Choroid plexus epithelial cell (primary cell): Measurements from ENCODE around the gene ZBTB21.

Experiments
- DNase-seq: peaks from one replicate; pipeline ENCODE4 v3.0.0-alpha.2; 2010; ENCODE audit warnings: low read depth
- H3K4me3 ChIP-seq: 2 replicates; pipeline ENCODE4 v1.5.1; 2011; ENCODE audit warnings: low read depth, mild to moderate bottlenecking, control low read depth, low read length, moderate library complexity
- TF ChIP-seq, protein P1 (sequence below): conservative IDR thresholded peaks from 2 replicates; pipeline ENCODE4 v1.5.1; 2011; ENCODE audit warnings: low read depth, mild to moderate bottlenecking, control low read depth, inconsistent platforms, low read length, moderate library complexity

ZBTB21 gene

DNA sequence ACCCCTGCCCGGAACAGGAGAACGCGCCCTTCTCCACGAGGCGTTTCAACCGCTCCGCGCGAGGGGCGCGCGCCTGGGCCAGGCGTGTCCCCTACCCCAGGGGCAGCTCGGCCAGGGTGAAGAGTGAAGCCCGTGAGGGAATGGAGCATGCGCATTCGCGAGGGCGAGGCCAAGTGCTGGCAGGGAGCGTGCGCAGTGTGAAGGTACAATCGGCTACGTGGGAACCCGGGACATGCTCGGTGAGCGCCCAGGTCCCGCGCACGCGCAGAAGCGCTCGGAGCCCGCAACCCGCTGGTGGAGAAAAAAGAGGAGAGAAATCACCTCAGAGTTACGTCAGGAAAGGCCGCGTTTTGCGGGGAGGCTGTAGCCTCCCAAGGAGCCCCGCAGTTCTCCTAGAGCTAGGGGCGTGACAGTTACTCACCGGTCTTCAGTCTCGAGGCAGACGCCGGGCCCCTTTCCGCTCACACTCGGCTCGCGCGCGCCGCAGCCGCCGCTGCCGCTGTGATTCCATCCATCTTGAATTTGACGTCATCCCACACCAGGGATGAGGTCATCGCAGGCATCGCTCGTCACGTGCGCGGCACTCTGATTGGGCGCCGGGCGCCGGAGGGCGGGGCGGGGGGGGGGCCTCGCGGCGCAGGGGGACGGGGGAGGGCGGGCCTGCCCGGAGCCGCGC is at the start of gene ZBTB21:
TSS of gene ZBTB21 (minus strand) at position 530 of the 676 bp plus-strand sequence. CDS start 16,265 bp downstream, outside the sequence.
- TF ChIP-seq, protein P1, sequence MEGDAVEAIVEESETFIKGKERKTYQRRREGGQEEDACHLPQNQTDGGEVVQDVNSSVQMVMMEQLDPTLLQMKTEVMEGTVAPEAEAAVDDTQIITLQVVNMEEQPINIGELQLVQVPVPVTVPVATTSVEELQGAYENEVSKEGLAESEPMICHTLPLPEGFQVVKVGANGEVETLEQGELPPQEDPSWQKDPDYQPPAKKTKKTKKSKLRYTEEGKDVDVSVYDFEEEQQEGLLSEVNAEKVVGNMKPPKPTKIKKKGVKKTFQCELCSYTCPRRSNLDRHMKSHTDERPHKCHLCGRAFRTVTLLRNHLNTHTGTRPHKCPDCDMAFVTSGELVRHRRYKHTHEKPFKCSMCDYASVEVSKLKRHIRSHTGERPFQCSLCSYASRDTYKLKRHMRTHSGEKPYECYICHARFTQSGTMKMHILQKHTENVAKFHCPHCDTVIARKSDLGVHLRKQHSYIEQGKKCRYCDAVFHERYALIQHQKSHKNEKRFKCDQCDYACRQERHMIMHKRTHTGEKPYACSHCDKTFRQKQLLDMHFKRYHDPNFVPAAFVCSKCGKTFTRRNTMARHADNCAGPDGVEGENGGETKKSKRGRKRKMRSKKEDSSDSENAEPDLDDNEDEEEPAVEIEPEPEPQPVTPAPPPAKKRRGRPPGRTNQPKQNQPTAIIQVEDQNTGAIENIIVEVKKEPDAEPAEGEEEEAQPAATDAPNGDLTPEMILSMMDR: no peak
- DNase-seq: peak; percentile 98
- H3K4me3 ChIP-seq: peak within 1 kb of the TSS; percentile 83

GRCh38 chr21:42059721-42060120 is 49.6 kb upstream of the ZBTB21 start:
- H3K4me3 ChIP-seq: no peak overlapping the region
- TF ChIP-seq, protein P1: no peak
- DNase-seq: no peak

- no peak for DNase-seq
- H3K4me3 ChIP-seq: no peak overlapping the region
- TF ChIP-seq, protein P1: no peak
Observed at GRCh38 chr21:42059141-42059540, 49.0 kb upstream of the ZBTB21 start.

DNA sequence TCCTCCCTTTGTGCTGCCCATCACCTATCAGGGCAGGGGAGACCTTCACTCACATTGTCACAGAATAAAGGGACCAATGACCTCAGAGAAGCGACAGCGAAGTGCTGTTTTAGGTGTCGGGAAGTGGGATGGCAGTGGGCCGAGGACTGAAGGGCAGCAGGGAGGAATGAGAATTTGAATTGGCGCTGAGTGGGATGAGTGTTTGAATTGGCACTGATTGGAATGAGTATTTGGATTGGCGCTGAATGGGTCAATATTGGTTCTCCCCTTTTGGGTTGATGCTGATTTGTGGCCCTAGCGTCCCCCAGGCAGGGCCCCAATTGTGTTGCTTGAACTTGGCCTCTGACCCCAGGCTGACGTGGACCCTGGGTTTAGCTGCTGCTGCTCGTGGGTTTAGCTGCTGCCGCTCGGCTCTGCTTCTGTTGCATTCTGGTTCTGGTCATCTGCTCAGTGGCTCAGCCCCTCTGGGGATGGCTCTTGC is 48.5 kb upstream of the ZBTB21 start:
- TF ChIP-seq, protein P1: no peak
- no peak overlapping the region for H3K4me3 ChIP-seq
- no peak for DNase-seq

DNA sequence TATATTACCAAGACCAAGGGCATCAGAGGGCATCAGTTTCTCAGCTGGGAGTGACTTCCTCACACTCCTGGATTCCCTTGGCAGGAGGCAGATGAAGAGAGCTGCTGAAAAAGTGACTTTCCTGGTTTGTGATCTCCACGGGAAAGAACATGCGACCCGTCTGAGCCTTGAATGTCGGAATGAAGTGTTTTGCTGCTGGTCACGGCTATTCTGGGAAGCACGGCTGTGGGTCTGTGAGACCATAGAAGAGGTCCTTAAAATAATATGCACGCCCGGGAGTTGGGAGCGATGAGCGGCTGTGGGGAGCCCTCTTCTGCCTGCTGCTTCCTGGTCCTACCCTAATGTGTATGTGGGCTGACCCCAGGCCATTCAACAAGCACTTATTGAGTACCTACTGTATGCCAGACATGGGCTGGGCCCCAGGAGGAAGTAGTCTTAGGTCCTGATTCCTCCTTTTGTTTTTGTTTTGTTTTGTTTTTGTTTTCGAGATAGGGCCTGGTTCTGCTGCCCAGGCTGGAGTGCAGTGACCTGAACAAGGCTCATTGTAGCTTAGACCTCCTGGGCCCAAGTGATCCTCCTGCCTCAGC is 47.8 kb upstream of the ZBTB21 start:
- TF ChIP-seq, protein P1: no peak
- H3K4me3 ChIP-seq: no peak overlapping the region
- DNase-seq: no peak

GRCh38 chr21:42056996-42057689 is 47.0 kb upstream of the ZBTB21 start:
- H3K4me3 ChIP-seq: no peak overlapping the region
- peak; percentile 23 for DNase-seq
- TF ChIP-seq, protein P1: no peak
